CD4-positive, alpha-beta T cell treated with Interleukin-17A for 1 hour (primary cell): ENCODE data around the gene NEURL1.
"Not testable (repeated sequence)": the region's sequence is repeated elsewhere in the genome, so short reads cannot be mapped to it uniquely, and the experiment has no call there.

Experiments used
- DNase-seq: peaks from one replicate; pipeline ENCODE4 v3.0.0-alpha.2; 2020

Gene NEURL1

GRCh38 chr10:103519798-103520197 is 26.3 kb downstream of the NEURL1 start:
- no peak for DNase-seq

- not testable (repeated sequence) for DNase-seq
Observed at GRCh38 chr10:103522006-103522405, 28.5 kb downstream of the NEURL1 start.

- DNase-seq = no peak
Observed at GRCh38 chr10:103523683-103524082, 30.2 kb downstream of the NEURL1 start.

- DNase-seq = no peak
Observed at GRCh38 chr10:103525901-103526300, 32.4 kb downstream of the NEURL1 start.

GRCh38 chr10:103527476-103527875 is 34.0 kb downstream of the NEURL1 start:
- DNase-seq = not testable (repeated sequence)

GRCh38 chr10:103528549-103528948 is 35.0 kb downstream of the NEURL1 start:
- DNase-seq = no peak

GRCh38 chr10:103529539-103529938 is 36.0 kb downstream of the NEURL1 start:
- no peak for DNase-seq

- DNase-seq = no peak
Observed at GRCh38 chr10:103533827-103534226, 40.3 kb downstream of the NEURL1 start.

- no peak for DNase-seq
Observed at GRCh38 chr10:103534621-103535498, 41.4 kb downstream of the NEURL1 start.

- DNase-seq = no peak
Observed at GRCh38 chr10:103535595-103535994, 42.1 kb downstream of the NEURL1 start.

GRCh38 chr10:103539751-103540150 is 46.2 kb downstream of the NEURL1 start:
- no peak for DNase-seq

- DNase-seq = no peak
Observed at GRCh38 chr10:103540722-103541121, 47.2 kb downstream of the NEURL1 start.

GRCh38 chr10:103541616-103542015 is 48.1 kb downstream of the NEURL1 start:
- DNase-seq = no peak

GRCh38 chr10:103542764-103543616 is 49.5 kb downstream of the NEURL1 start:
- peak; percentile 32 for DNase-seq

- DNase-seq = no peak
Observed at GRCh38 chr10:103543617-103544525, 50.4 kb downstream of the NEURL1 start.

- DNase-seq = no peak
Observed at GRCh38 chr10:103544657-103545310, 51.3 kb downstream of the NEURL1 start.

GRCh38 chr10:103545366-103545765 is 51.9 kb downstream of the NEURL1 start:
- no peak for DNase-seq

GRCh38 chr10:103545771-103546281 is 52.3 kb downstream of the NEURL1 start:
- no peak for DNase-seq

GRCh38 chr10:103546401-103546800 is 52.9 kb downstream of the NEURL1 start:
- no peak for DNase-seq

GRCh38 chr10:103547391-103547946 is 54.0 kb downstream of the NEURL1 start:
- no peak for DNase-seq

GRCh38 chr10:103548006-103548405 is 54.5 kb downstream of the NEURL1 start:
- DNase-seq = no peak
